NOMO-1 (cell line): ENCODE data around the gene RACGAP1.

Experiments
- DNase-seq, 2 experiments: peaks; one replicate each; lab custom pipeline; 2025; ENCODE audit not compliant: unreplicated experiment in 2 of 2; lab: John Stamatoyannopoulos, UW

Gene RACGAP1

DNA sequence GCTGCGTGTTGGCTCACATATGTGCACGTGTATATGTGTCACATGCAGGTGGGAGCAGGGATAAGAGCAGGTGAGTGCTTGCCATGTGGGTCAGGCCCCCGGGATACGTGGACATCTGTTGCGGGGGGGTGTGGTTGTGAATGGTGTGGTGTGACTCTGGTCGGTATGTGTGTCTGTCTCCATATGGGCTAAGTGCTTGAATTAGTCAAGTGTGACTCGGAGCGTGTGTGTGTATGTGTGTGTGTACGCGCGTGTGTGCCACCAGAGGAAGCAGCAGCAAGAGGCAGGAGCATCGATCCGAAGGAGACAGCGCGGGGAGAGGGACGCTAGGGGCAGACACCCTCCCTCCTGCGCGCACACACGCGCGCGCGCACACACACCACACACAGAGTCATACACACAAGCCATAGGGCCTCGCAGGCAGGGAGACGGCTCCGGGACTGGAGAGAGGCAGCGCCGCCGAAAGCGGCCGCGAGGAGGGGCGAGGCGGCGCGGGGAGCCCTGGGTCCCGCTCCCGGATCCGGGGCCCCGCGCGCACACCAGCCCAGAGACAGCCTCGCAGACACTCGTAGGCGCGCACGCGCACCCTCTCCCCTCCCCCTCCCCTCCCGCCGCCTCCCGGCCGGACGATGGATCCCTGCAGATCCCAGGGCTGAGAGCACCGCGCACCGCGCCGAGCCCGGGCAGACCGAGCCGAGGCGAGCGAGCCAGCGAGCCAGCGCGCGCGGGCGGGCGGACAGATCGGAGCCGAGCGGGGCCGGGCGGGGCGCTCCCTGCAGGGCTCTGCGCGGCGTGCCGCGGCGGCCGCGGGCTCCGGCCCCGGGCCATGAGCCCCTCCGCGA lies 31.9 kb upstream of the RACGAP1 start, which contains the start of gene ASIC1:
ASIC1 (plus strand) TSS at position 597 of the 842 bp plus-strand sequence. CDS start 1,171 bp downstream, outside the sequence.
- DNase-seq: peak; percentile 30 to 49

- no peak for DNase-seq
Measured at GRCh38 chr12:50056639-50056976, 31.3 kb upstream of the RACGAP1 start.

DNA sequence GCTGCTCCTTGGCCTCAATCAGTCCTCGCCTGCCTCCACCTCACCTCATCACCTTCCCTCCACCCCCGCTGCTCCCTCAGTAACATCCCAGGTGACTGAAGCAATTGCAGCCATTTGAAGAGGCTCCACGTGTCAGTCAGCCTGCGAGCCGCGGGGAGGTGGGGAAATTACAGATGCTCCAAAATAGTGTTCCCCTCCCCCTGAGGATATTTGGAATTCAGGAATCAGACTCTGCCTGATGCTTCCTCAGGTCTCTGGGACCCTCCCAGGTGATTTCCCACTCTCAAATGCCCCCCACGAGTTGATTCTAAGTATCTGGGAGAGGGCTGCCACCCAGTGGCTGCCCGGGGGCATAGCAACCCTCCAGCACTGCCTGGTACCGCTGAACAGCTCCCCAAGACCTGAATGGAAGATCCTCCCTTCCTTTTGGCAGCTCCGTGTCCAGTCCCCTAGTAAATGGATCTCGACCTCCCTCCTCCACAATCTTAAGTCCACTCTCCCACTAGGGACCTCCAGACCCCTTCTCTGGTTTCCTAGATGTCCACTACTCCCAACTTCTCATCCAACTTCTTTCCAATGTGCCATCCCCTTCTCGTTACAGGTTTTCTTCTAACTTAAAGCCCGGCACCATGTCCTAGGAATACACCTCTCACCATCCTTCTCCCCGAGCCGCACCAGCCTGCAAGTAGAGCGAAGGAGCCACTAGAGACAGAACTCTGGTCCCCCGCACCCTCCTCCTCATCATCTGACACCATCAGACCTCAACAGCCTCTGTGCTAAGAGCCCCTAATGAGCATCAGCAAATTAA lies 30.7 kb upstream of the RACGAP1 start:
- DNase-seq: peak; percentile 10 to 48

DNA sequence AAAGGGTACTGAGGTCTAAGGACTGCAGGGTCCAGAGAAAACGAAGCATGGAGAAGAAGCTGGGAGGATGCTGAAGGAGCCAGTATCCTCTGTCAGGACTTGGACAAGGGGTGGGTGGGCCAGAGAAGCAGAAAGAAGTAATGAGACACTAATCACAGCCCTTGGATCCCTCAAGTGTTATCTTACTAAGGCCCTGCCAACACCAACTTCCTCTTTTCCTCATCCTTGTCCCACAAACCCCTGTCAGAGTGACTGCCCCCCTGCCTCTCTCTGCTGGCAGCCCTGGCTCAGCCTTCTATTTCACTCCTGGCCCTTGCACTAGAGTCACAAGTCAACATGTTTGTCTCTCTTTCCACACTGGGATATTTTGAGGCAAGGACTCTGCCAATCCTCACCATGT lies 28.3 kb upstream of the RACGAP1 start:
- DNase-seq: peak; percentile 6 to 18

- DNase-seq: no peak
Measured at GRCh38 chr12:50052964-50053363, 27.7 kb upstream of the RACGAP1 start.

GRCh38 chr12:50052544-50052943 lies 27.2 kb upstream of the RACGAP1 start:
- DNase-seq: no peak

- no peak for DNase-seq
Measured at GRCh38 chr12:50051101-50051806, 26.0 kb upstream of the RACGAP1 start.

- DNase-seq: peak; percentile 66 to 83
Measured at GRCh38 chr12:50050410-50051098, 25.3 kb upstream of the RACGAP1 start.

DNA sequence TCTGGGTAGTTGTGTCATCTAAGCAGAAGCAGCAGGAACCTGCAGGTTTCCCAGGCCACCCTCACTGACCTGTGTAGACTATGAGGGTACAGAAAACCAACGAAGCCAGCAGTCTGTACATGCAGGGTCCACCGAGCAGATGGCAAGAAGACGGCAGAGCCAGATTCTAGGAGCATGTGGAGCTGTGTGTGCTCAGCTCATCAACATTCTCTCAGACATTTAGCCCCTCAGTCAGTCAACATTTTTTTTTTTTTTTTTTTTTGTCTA lies 24.8 kb upstream of the RACGAP1 start:
- no peak for DNase-seq

GRCh38 chr12:50049254-50050118 lies 24.2 kb upstream of the RACGAP1 start:
- DNase-seq: no peak

DNA sequence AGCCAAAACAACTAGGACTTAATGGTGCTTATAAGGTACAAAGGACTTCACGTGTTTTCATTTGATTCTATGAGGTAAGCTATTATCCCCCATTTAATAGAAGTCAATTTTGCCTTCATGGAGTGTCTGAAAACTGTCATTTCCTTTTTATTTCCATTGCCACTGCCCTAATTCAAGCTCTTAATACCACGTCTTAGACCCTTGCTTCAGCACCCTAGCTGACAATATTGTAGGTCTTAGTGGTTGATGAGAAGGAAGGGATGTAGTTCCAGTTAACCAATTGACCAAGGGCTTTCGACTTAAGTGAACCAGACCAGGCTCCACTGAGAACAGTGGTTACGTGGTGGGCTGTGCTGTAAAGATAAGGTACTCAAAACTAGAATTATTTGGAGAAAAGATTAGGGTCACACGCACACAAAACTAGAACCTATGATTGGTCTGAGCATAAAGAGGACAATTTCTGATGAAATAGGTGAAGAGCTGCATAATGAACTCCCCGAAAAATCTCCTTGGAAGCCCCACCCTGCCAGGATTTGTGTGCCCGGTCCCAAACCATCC lies 22.5 kb upstream of the RACGAP1 start:
- DNase-seq: no peak

DNA sequence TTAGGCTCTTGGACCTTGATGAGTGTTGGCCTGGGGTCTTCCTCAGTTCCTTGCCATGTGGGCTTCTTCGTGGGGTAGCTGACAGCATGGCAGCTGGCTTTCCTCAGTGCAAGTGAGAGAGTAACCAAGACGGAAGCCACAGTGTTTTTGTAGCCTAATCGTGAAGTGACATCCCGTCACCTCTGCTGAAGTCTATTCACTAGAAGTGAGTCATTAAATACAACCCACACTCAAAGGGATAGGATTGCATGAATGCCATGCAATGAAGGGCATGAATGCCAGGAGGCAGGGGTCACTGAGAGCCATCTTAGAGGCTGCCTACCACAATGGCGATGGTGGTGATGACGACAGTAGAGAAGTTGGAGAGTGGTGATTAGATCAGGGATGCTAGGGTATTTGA lies 18.6 kb upstream of the RACGAP1 start:
- DNase-seq: no peak

DNA sequence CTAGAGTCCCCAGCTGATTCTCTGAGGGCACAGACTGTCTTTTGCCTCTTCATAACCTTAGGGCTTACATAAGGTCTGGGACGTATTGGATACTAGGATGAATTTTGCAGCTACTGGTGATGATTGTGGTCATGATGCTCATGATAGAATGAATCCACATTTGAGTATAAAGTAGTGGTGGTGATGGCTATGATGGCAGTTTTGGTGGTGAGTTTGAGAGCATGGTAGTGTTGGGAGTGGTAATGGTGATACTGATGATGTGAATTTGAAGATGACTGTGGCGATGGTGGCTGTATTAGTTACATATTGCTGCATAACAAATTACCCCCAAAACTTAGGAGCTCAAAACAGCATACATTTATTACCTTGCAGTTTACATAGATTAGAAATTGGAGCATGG lies 18.0 kb upstream of the RACGAP1 start:
- no peak for DNase-seq

DNA sequence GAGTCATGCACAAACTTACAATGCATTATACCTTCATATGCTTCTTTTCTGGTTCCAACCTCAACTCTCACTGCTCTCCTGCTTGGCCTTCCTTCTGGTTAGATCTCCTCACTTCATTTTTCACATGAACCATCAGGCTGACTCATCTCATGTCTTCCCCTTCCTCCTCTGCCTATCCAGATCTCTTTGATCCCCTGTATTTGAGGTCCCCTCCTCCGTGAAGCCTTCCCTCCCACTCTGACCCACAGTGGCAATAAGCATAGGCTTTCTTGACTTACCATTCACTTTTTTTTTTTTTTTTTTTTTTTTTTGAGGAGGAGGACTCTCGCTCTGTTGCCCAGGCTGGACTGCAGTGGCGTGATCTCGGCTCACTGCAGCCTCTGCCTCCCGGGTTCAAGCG lies 17.4 kb upstream of the RACGAP1 start:
- DNase-seq: no peak

DNA sequence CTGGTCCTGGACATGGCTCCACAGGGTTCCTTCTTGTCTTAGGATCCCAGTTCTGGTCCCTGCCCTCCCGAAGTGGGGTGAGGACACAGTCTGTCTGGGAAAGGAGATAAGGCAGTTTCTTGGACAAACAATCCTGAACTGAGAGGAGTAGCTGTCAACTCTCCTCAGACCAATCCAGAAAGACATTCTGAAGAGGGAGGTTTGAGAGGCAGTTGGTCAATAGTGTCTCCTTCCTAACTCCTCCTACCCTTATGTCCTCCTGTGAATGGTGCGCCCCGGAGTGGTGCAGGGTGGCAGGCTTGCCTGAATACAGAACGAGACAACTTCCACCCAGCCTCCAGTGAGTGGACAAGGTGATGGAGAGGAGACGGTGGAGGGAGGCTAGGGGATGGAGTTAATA lies 16.7 kb upstream of the RACGAP1 start:
- DNase-seq: no peak

GRCh38 chr12:50041062-50041860 lies 16.0 kb upstream of the RACGAP1 start:
- no peak for DNase-seq

DNA sequence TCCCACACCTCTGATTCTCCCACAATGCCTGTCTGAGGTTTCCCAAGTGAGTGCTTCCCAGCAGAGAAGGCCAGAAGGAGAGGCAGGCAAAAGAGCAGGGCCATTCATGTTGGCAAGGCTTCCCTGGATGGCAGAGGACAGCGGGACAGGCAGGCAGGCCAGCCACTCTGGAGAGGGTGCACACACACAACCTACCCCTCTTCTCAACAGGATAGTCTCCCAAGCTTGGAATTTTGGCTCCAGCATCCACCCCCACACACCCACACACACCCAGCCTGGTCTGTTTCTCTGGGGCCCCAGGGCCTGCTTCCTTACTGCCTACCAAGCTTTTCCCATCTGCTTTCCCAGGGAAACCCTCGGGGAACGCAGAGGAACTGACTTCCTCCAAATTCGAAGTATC lies 15.4 kb upstream of the RACGAP1 start:
- DNase-seq: no peak

- DNase-seq: peak; percentile 61 to 74
Measured at GRCh38 chr12:50039151-50039835, 14.0 kb upstream of the RACGAP1 start.
